ENCODE data around the gene ROR1.

Gene ROR1

DNA sequence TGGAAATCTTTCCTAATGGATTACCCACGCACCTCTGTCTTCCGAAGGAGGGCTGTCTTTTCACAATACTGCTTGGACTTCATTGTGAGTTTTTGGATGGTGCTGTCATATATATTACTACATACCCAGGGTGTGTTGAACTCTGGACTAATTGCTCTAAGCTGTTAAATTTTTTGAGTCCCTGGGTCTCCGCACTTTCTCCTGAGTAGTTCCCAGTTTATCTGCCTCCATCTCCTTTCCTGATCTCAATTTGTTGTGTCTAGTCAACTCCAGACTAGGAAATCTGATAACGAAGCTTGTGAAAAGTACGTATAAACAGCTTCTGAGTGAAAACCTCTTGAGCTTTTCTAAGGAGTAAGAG, 211.1 kb downstream of the ROR1 start:
- no peak overlapping the region for H3K27ac ChIP-seq (ENCODE audit: low read length)
- H4K20me1 ChIP-seq (ENCODE audit: insufficient read depth, low read length) = no peaks in the 10 kb centered on the region
- H3K4me1 ChIP-seq (ENCODE audit: insufficient read depth, low read length) = no peaks in the 10 kb centered on the region
- no peak overlapping the region for H3K9ac ChIP-seq (ENCODE audit: low read depth, low read length)
- no peak overlapping the region for H2AFZ ChIP-seq (ENCODE audit: low read depth, low read length)
- H3K79me2 ChIP-seq (ENCODE audit: insufficient read depth, low read length) = no peaks in the 10 kb centered on the region
- no peaks in the 10 kb centered on the region for H3K9me3 ChIP-seq (ENCODE audit: insufficient read depth, low read length, severe bottlenecking)
- no peak for DNase-seq
- no peak overlapping the region for H3K4me3 ChIP-seq (ENCODE audit: low read depth in 1 of 2, low read length in 2 of 2)
- no peak overlapping the region for H3K4me2 ChIP-seq (ENCODE audit: insufficient read depth, low read length)
- no peaks in the 10 kb centered on the region for H3K27me3 ChIP-seq (ENCODE audit: insufficient read depth, low read length, poor library complexity)
- ATAC-seq (ENCODE audit: insufficient read depth, low read depth) = no peak
- no peaks in the 10 kb centered on the region for H3K36me3 ChIP-seq (ENCODE audit: insufficient read depth, low read length)
- TF ChIP-seq EZH2 (IDR thresholded peaks at IDR 0.05; ENCODE audit: borderline replicate concordance, low read depth, low read length, severe bottlenecking) = no peak
- TF ChIP-seq, protein P1, sequence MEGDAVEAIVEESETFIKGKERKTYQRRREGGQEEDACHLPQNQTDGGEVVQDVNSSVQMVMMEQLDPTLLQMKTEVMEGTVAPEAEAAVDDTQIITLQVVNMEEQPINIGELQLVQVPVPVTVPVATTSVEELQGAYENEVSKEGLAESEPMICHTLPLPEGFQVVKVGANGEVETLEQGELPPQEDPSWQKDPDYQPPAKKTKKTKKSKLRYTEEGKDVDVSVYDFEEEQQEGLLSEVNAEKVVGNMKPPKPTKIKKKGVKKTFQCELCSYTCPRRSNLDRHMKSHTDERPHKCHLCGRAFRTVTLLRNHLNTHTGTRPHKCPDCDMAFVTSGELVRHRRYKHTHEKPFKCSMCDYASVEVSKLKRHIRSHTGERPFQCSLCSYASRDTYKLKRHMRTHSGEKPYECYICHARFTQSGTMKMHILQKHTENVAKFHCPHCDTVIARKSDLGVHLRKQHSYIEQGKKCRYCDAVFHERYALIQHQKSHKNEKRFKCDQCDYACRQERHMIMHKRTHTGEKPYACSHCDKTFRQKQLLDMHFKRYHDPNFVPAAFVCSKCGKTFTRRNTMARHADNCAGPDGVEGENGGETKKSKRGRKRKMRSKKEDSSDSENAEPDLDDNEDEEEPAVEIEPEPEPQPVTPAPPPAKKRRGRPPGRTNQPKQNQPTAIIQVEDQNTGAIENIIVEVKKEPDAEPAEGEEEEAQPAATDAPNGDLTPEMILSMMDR (IDR thresholded peaks at IDR 0.05; ENCODE audit: borderline replicate concordance, extremely low read depth, low read length, poor library complexity, severe bottlenecking) = no peak

DNA sequence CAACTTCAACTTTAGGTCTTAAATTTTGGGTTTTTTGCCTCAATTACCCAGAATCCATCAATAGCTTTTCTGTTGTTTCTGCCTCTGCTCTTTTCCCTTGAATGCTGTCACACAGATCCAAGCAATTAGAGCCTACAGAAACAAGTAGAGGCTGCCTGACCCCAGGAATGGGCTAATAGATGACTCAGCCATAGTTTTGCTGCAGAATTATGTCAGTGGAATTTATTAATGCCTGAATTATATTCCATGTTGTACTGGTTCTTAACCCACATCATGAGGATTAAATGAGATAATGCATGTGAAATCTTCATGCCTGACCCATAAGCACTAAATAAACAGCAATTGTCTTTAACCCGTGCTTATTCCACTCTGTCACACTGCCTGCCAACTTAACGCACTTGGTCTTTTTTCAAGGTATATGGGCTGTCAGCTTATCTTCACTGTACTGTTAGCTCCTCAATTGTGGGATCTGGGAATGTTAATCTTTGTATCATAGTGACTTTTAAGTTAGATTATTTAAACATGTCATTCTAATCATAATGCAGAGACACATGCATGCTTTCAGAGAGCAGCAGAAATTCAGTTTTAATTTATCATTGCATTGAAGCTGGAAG, 213.3 kb downstream of the ROR1 start:
- Histone ChIP-seq H3K9me3 (ENCODE audit: insufficient read depth, low read length, severe bottlenecking) (no peaks in the 10 kb centered on the region), H4K20me1 (ENCODE audit: insufficient read depth, low read length) (no peaks in the 10 kb centered on the region), H2AFZ (ENCODE audit: low read depth, low read length) (no peak overlapping the region), H3K4me3 (ENCODE audit: low read depth in 1 of 2, low read length in 2 of 2) (no peak overlapping the region), H3K9ac (ENCODE audit: low read depth, low read length) (no peak overlapping the region), H3K4me2 (ENCODE audit: insufficient read depth, low read length) (no peak overlapping the region), H3K27me3 (ENCODE audit: insufficient read depth, low read length, poor library complexity) (no peaks in the 10 kb centered on the region), H3K79me2 (ENCODE audit: insufficient read depth, low read length) (no peaks in the 10 kb centered on the region), H3K27ac (ENCODE audit: low read length) (no peak overlapping the region), H3K4me1 (ENCODE audit: insufficient read depth, low read length) (no peaks in the 10 kb centered on the region), H3K36me3 (ENCODE audit: insufficient read depth, low read length) (no peaks in the 10 kb centered on the region)
- TF ChIP-seq EZH2 (IDR thresholded peaks at IDR 0.05; ENCODE audit: borderline replicate concordance, low read depth, low read length, severe bottlenecking) = no peak
- TF ChIP-seq, protein P1 (IDR thresholded peaks at IDR 0.05; ENCODE audit: borderline replicate concordance, extremely low read depth, low read length, poor library complexity, severe bottlenecking) = no peak
- ATAC-seq (ENCODE audit: insufficient read depth, low read depth) (no peak), DNase-seq (no peak)

DNA sequence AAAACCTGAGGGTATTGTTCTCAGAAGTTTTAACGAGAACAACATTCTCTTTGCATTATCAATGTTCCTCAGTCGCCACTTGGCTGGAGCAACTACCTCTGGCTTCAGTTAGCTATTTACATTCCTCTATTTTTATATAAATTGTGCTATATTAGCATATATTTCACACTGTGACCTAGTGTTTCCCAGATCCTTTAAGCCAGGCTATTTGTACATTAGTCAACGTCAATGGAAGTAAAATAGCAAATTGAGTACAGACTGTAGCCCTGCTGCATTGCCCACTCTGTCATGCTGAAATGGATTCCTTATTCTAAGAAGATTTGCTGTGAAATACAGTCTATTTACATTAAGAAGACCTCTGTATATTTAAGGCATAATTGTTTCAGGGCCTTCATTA, 213.8 kb downstream of the ROR1 start:
- Histone ChIP-seq H3K4me1 (ENCODE audit: insufficient read depth, low read length) (no peaks in the 10 kb centered on the region), H3K27me3 (ENCODE audit: insufficient read depth, low read length, poor library complexity) (no peaks in the 10 kb centered on the region), H3K9ac (ENCODE audit: low read depth, low read length) (no peak overlapping the region), H4K20me1 (ENCODE audit: insufficient read depth, low read length) (no peaks in the 10 kb centered on the region), H3K79me2 (ENCODE audit: insufficient read depth, low read length) (no peaks in the 10 kb centered on the region), H3K36me3 (ENCODE audit: insufficient read depth, low read length) (no peaks in the 10 kb centered on the region), H3K4me2 (ENCODE audit: insufficient read depth, low read length) (no peak overlapping the region), H2AFZ (ENCODE audit: low read depth, low read length) (no peak overlapping the region), H3K4me3 (ENCODE audit: low read depth in 1 of 2, low read length in 2 of 2) (no peak overlapping the region), H3K27ac (ENCODE audit: low read length) (no peak overlapping the region), H3K9me3 (ENCODE audit: insufficient read depth, low read length, severe bottlenecking) (no peaks in the 10 kb centered on the region)
- DNase-seq (no peak), ATAC-seq (ENCODE audit: insufficient read depth, low read depth) (no peak)
- TF ChIP-seq EZH2 (IDR thresholded peaks at IDR 0.05; ENCODE audit: borderline replicate concordance, low read depth, low read length, severe bottlenecking) = no peak
- TF ChIP-seq, protein P1 (IDR thresholded peaks at IDR 0.05; ENCODE audit: borderline replicate concordance, extremely low read depth, low read length, poor library complexity, severe bottlenecking) = no peak

DNA sequence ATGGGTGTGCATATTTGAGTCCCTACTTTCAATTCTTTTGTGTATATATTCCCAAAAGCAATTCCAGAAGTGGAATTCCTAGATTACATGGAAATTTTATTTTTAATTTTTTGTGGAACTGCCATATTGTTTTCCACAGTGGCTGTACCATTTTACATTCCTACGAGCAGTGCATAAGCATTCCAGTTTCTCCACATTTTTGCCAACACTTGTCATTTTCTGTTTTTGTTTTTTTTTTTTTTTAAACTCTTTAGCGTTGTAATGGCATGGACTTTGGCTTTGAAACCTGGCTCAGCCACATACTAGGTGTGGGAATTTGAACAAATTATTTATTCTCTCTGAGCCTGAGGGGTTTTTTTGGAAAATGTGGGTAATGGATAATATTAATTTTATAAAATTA, 215.1 kb downstream of the ROR1 start:
- H3K4me1 ChIP-seq (ENCODE audit: insufficient read depth, low read length) = no peaks in the 10 kb centered on the region
- TF ChIP-seq, protein P1 (IDR thresholded peaks at IDR 0.05; ENCODE audit: borderline replicate concordance, extremely low read depth, low read length, poor library complexity, severe bottlenecking) = no peak
- no peaks in the 10 kb centered on the region for H3K79me2 ChIP-seq (ENCODE audit: insufficient read depth, low read length)
- no peaks in the 10 kb centered on the region for H3K36me3 ChIP-seq (ENCODE audit: insufficient read depth, low read length)
- DNase-seq (no peak), ATAC-seq (ENCODE audit: insufficient read depth, low read depth) (no peak)
- H3K9me3 ChIP-seq (ENCODE audit: insufficient read depth, low read length, severe bottlenecking) = no peaks in the 10 kb centered on the region
- no peak overlapping the region for H2AFZ ChIP-seq (ENCODE audit: low read depth, low read length)
- H3K27ac ChIP-seq (ENCODE audit: low read length) = no peak overlapping the region
- H3K4me2 ChIP-seq (ENCODE audit: insufficient read depth, low read length) = no peak overlapping the region
- H3K27me3 ChIP-seq (ENCODE audit: insufficient read depth, low read length, poor library complexity) = no peaks in the 10 kb centered on the region
- H4K20me1 ChIP-seq (ENCODE audit: insufficient read depth, low read length) = no peaks in the 10 kb centered on the region
- H3K9ac ChIP-seq (ENCODE audit: low read depth, low read length) = no peak overlapping the region
- H3K4me3 ChIP-seq (ENCODE audit: low read depth in 1 of 2, low read length in 2 of 2) = no peak overlapping the region
